Thoracic aorta (tissue), 2 donors: ENCODE measurements around the gene SIRT5. TPM values are rescaled to one million over a fixed set of nuclear protein-coding genes. Genes with fewer than 3 reads are reported as not detected.

ENCODE experiments used
- ATAC-seq: fragments of 150-250 bp; one replicate; pipeline ENCODE4 v1.8.0; 2017; ENCODE audit warnings: low read depth; ENCODE audit not compliant: insufficient number of reproducible peaks, low FRiP score
- DNase-seq: peaks from one replicate; pipeline ENCODE4 v3.0.0-alpha.2; 2020; ENCODE audit warnings: low spot score
- H3K27ac ChIP-seq, 2 donors: fragments of 200-600 bp; sonication (generic); 1 replicate in 1 of 2; 2 replicates in 1 of 2; pipeline ENCODE4 v1.5.1; 2016; ENCODE audit warnings: mild to moderate bottlenecking in 2 of 2, moderate library complexity in 2 of 2
- H3K27me3 ChIP-seq: fragments of 200-600 bp; sonication (generic); replicated peaks from 2 replicates; pipeline ENCODE4 v1.6.0; 2016; ENCODE audit warnings: mild to moderate bottlenecking; ENCODE audit not compliant: insufficient read depth
- H3K36me3 ChIP-seq: fragments of 200-600 bp; sonication (generic); one replicate; pipeline ENCODE4 v1.5.1; 2016
- H3K4me1 ChIP-seq, 2 donors: fragments of 200-600 bp; sonication (generic); 1 replicate in 1 of 2; 2 replicates in 1 of 2; pipeline versions ENCODE4 v1.5.1 to v1.6.0; 2016; ENCODE audit warnings: low read depth in 2 of 2, mild to moderate bottlenecking in 1 of 2; ENCODE audit not compliant: control insufficient read depth in 1 of 2
- H3K4me3 ChIP-seq: fragments of 200-600 bp; sonication (generic); 2 replicates; pipeline ENCODE4 v1.5.1; 2016; ENCODE audit warnings: mild to moderate bottlenecking
- H3K9me3 ChIP-seq: fragments of 200-600 bp; sonication (generic); 2 replicates; pipeline ENCODE4 v1.5.1; 2016
- CTCF ChIP-seq: fragments of 200-600 bp; sonication (generic); IDR thresholded peaks from one replicate; pipeline ENCODE4 v1.5.1; 2019; ENCODE audit warnings: antibody characterized with exemption
- total RNA-seq, 2 donors: library from RNA; depleted of rRNA; stranded (reverse); fragments of >200 nt; gene quantifications; one replicate each; pipeline versions ENCODE4 v1.1.0 to v1.2.3, GENCODE V29; 2016

SIRT5 gene
- total RNA-seq, 2 donors from 2014 or later: 5.7 to 10.0 TPM

GRCh38 chr6:13653296-13653695 is 78.9 kb downstream of the SIRT5 start:
- Histone ChIP-seq H3K4me3 (no peak overlapping the region), H3K9me3 (no peaks in the 10 kb centered on the region), H3K27ac (no peak overlapping the region), H3K36me3 (no peaks in the 10 kb centered on the region), H3K27me3 (no peaks in the 10 kb centered on the region), H3K4me1 (peaks cover under 1 to 14% of the 10 kb centered on the region in 2 donors)
- no peak for TF ChIP-seq CTCF
- no peak for DNase-seq
- ATAC-seq: no peak

- Histone ChIP-seq H3K4me3 (no peak overlapping the region), H3K27me3 (no peaks in the 10 kb centered on the region), H3K9me3 (no peaks in the 10 kb centered on the region), H3K27ac (no peak overlapping the region), H3K36me3 (no peaks in the 10 kb centered on the region), H3K4me1 (peaks cover 13 to 24% of the 10 kb centered on the region in 2 donors)
- ATAC-seq: no peak
- no peak for DNase-seq
- no peak for TF ChIP-seq CTCF
Measured at GRCh38 chr6:13654496-13654895, 80.1 kb downstream of the SIRT5 start.

- no peak for TF ChIP-seq CTCF
- Histone ChIP-seq H3K27ac (no peak overlapping the region), H3K27me3 (no peaks in the 10 kb centered on the region), H3K4me3 (no peak overlapping the region), H3K4me1 (peaks cover 23 to 34% of the 10 kb centered on the region in 2 donors), H3K9me3 (no peaks in the 10 kb centered on the region), H3K36me3 (no peaks in the 10 kb centered on the region)
- no peak for ATAC-seq
- DNase-seq: no peak
Measured at GRCh38 chr6:13655700-13656099, 81.3 kb downstream of the SIRT5 start.

GRCh38 chr6:13660273-13660672 is 85.9 kb downstream of the SIRT5 start:
- Histone ChIP-seq H3K27ac (no peak overlapping the region), H3K9me3 (no peaks in the 10 kb centered on the region), H3K4me1 (peaks cover 50 to 55% of the 10 kb centered on the region in 2 donors), H3K27me3 (no peaks in the 10 kb centered on the region), H3K36me3 (no peaks in the 10 kb centered on the region), H3K4me3 (no peak overlapping the region)
- no peak for TF ChIP-seq CTCF
- ATAC-seq: no peak
- DNase-seq: no peak

GRCh38 chr6:13660893-13661292 is 86.5 kb downstream of the SIRT5 start:
- H3K36me3 ChIP-seq: no peaks in the 10 kb centered on the region
- ATAC-seq (no peak), DNase-seq (no peak)
- H3K9me3 ChIP-seq: no peaks in the 10 kb centered on the region
- no peak overlapping the region for H3K4me3 ChIP-seq
- peaks cover 55 to 56% of the 10 kb centered on the region in 2 donors for H3K4me1 ChIP-seq
- H3K27ac ChIP-seq: peak overlapping the region in 1 of 2 donors; percentile 3
- no peaks in the 10 kb centered on the region for H3K27me3 ChIP-seq
- TF ChIP-seq CTCF: no peak
